SK-N-SH (cell line): ENCODE data around the gene REX1BD. TPM values are rescaled to one million over a fixed set of nuclear protein-coding genes. Genes with fewer than 3 reads are reported as not detected.

Experiments
- CTCF ChIA-PET: fragments of 300-600, 350-600 bp; formaldehyde crosslinking; extraction: SDS; loops from one replicate; lab custom pipeline; 2021; lab: Yijun Ruan, JAX
- POLR2A ChIA-PET: fragments of 350-600 bp; sonication (Branson Sonifier 250); formaldehyde crosslinking; extraction: SDS; loops from one replicate; lab custom pipeline; 2020; ENCODE audit warnings: antibody characterized with exemption, inconsistent platforms; lab: Yijun Ruan, JAX
- DNase-seq: peaks from one replicate; pipeline ENCODE4 v3.0.0; 2012
- H2AFZ ChIP-seq: fragments of 200-600 bp; sonication (generic); 2 replicates; pipeline ENCODE4 v1.8.1; 2016; ENCODE audit warnings: antibody characterized with exemption, mild to moderate bottlenecking, low read depth
- H3F3A ChIP-seq: fragments of 200-600 bp; sonication (generic); replicated peaks from 2 replicates; pipeline ENCODE3; 2016; ENCODE audit warnings: antibody characterized with exemption, mild to moderate bottlenecking; ENCODE audit not compliant: insufficient read depth
- H3K27ac ChIP-seq, 2 experiments: fragments of 200-500 bp in 1 of 2; fragments of 200-600 bp in 1 of 2; sonication (Bioruptor generic) in 1 of 2; sonication (generic), shearing (Covaris generic) in 1 of 2; 2 replicates each; pipeline versions ENCODE4 v1.5.1 to v1.6.1; 2014 to 2016; ENCODE audit warnings: low read depth in 2 of 2, inconsistent platforms in 1 of 2, low read length in 1 of 2, mild to moderate bottlenecking in 1 of 2, mixed read lengths in 1 of 2
- H3K27me3 ChIP-seq: fragments of 200-600 bp; sonication (generic), shearing (Covaris generic); 2 replicates; pipeline ENCODE4 v1.6.1; 2016; ENCODE audit warnings: mixed run types; ENCODE audit not compliant: insufficient read depth
- H3K36me3 ChIP-seq, 2 experiments: fragments of 200-500 bp in 1 of 2; fragments of 200-600 bp in 1 of 2; sonication (Bioruptor generic) in 1 of 2; sonication (generic) in 1 of 2; replicated peaks in 1 of 2; 2 replicates each; pipeline versions ENCODE3 to v1.5.1; 2014 to 2016; ENCODE audit warnings: low read length in 1 of 2, mild to moderate bottlenecking in 1 of 2; ENCODE audit not compliant: insufficient read depth in 2 of 2, control insufficient read depth in 1 of 2
- H3K4me1 ChIP-seq, 2 experiments: fragments of 200-500 bp in 1 of 2; fragments of 200-600 bp in 1 of 2; sonication (Bioruptor generic) in 1 of 2; sonication (generic), shearing (Covaris generic) in 1 of 2; 2 replicates each; pipeline versions ENCODE4 v1.5.1 to v1.6.1; 2014 to 2016; ENCODE audit warnings: low read depth in 1 of 2, low read length in 1 of 2, mixed run types in 1 of 2; ENCODE audit not compliant: insufficient read depth in 2 of 2, control insufficient read depth in 1 of 2
- H3K4me2 ChIP-seq: fragments of 200-600 bp; sonication (generic), shearing (Covaris generic); 2 replicates; pipeline ENCODE4 v1.6.1; 2017; ENCODE audit warnings: mixed run types
- H3K4me3 ChIP-seq, 2 experiments: fragments of 200-500 bp in 1 of 2; fragments of 200-600 bp in 1 of 2; sonication (Bioruptor generic) in 1 of 2; sonication (generic), shearing (Covaris generic) in 1 of 2; 2 replicates each; pipeline versions ENCODE4 v1.5.1 to v1.8.1; 2014 to 2016; ENCODE audit warnings: low read depth in 2 of 2, inconsistent platforms in 1 of 2, low read length in 1 of 2, mild to moderate bottlenecking in 1 of 2, mixed read lengths in 1 of 2, moderate library complexity in 1 of 2
- H3K79me2 ChIP-seq: fragments of 200-600 bp; sonication (generic); 2 replicates; pipeline ENCODE4 v1.8.1; 2017; ENCODE audit warnings: mild to moderate bottlenecking; ENCODE audit not compliant: insufficient read depth
- H3K9ac ChIP-seq: fragments of 200-600 bp; sonication (generic); 2 replicates; pipeline ENCODE4 v1.6.1; 2017; ENCODE audit warnings: mixed run types
- H3K9me2 ChIP-seq: fragments of 200-600 bp; sonication (generic); 2 replicates; pipeline ENCODE4 v1.6.1; 2017; ENCODE audit warnings: mixed run types
- H3K9me3 ChIP-seq: fragments of 200-600 bp; sonication (generic); 2 replicates; pipeline ENCODE4 v1.6.1; 2017; ENCODE audit warnings: mixed run types, mild to moderate bottlenecking, moderate library complexity
- H4K20me1 ChIP-seq: fragments of 200-600 bp; sonication (generic); 2 replicates; pipeline ENCODE4 v1.6.1; 2017; ENCODE audit warnings: mild to moderate bottlenecking, mixed run types; ENCODE audit not compliant: insufficient read depth
- FOXM1 ChIP-seq: IDR thresholded peaks from 2 replicates; pipeline ENCODE4 v1.4.0; 2012; ENCODE audit warnings: low read depth, mild to moderate bottlenecking
- GATA2 ChIP-seq: sonication (generic); formaldehyde crosslinking; IDR thresholded peaks from 2 replicates; pipeline ENCODE4 v1.5.0; 2020; ENCODE audit warnings: mild to moderate bottlenecking, missing genetic modification reagents
- MEF2A ChIP-seq: IDR thresholded peaks from 2 replicates; pipeline ENCODE4 v1.4.0; 2012; ENCODE audit warnings: low read depth, borderline replicate concordance
- MXI1 ChIP-seq: IDR thresholded peaks from 2 replicates; pipeline ENCODE4 v1.6.1; 2012; ENCODE audit warnings: mild to moderate bottlenecking, low read depth, low read length, improper control_type of control experiment
- NRF1 ChIP-seq: IDR thresholded peaks from 2 replicates; pipeline ENCODE4 v1.6.1; 2012; ENCODE audit warnings: low read depth, mild to moderate bottlenecking, low read length
- PBX3 ChIP-seq: IDR thresholded peaks from 2 replicates; pipeline ENCODE4; 2012
- POLR2AphosphoS5 ChIP-seq: IDR thresholded peaks from 2 replicates; pipeline ENCODE4 v1.6.1; 2012; ENCODE audit warnings: low read depth, low read length
- RAD21 ChIP-seq: IDR thresholded peaks from 2 replicates; pipeline ENCODE4 v1.6.1; 2012; ENCODE audit warnings: mild to moderate bottlenecking, low read length
- REST ChIP-seq: IDR thresholded peaks from 2 replicates; pipeline ENCODE4 v1.6.1; 2012; ENCODE audit warnings: mild to moderate bottlenecking, low read depth, low read length, moderate library complexity
- USF1 ChIP-seq: IDR thresholded peaks from 2 replicates; pipeline ENCODE4 v1.4.0; 2012; ENCODE audit warnings: low read depth, borderline replicate concordance
- USF2 ChIP-seq: fragments of 150-350 bp; IDR thresholded peaks from 2 replicates; pipeline ENCODE4 v1.6.1; 2017; ENCODE audit warnings: antibody characterized with exemption, low read length, low read depth, borderline replicate concordance
- ZBTB33 ChIP-seq: IDR thresholded peaks from 2 replicates; pipeline ENCODE4 v1.4.0; 2012; ENCODE audit warnings: low read depth, borderline replicate concordance
- WGBS: methylation state at CpG from one replicate; pipeline ENCODE4 v1.1.6; 2017; ENCODE audit warnings: low lambda C conversion rate; 5-methylcytosine and 5-hydroxymethylcytosine counted together
- polyA plus RNA-seq, 3 experiments: library from polyadenylated mRNA; depleted of rRNA; stranded (reverse); fragments of >200 nt; gene quantifications; 2 replicates each; pipeline ENCODE4 v1.2.3, GENCODE V29; 2012

The REX1BD gene
- polyA plus RNA-seq, 1 of the 3 experiments (the other 2 are of a cell fraction), result 159 TPM

- no peak overlapping the region for H3K9ac ChIP-seq
- peaks cover 15 to 17% of the 10 kb centered on the region in 2 experiments for H3K36me3 ChIP-seq
- 63% methylated on average over 3 of the region's 7 CpGs for WGBS
- POLR2A ChIA-PET, result no interaction called here
- CTCF ChIA-PET, result interaction anchor here (1.5 to 2.4 kb wide), 3 partner anchors 9 to 118 kb away, joined by 4 to 8 read pairs (median 6); partner anchors contain the start of gene REX1BD
- H3K4me3 ChIP-seq, result no peak overlapping the region
- H4K20me1 ChIP-seq, result peaks cover 4% of the 10 kb centered on the region; the same call in 1 of the 2 replicates
- DNase-seq, result no peak
- H3K9me3 ChIP-seq, result no peaks in the 10 kb centered on the region
- no peaks in the 10 kb centered on the region for H3K9me2 ChIP-seq
- H3F3A ChIP-seq, result peaks cover 26% of the 10 kb centered on the region
- no peak overlapping the region for H3K4me2 ChIP-seq
- H3K4me1 ChIP-seq, result no peaks in the 10 kb centered on the region
- TF ChIP-seq GATA2 (CRISPR knock-in tag) (no peak), NRF1 (no peak), ZBTB33 (no peak), PBX3 (no peak), REST (no peak), MEF2A (no peak), FOXM1 (no peak), POLR2AphosphoS5 (no peak), MXI1 (no peak), USF2 (no peak), USF1 (no peak), RAD21 (no peak)
- TF ChIP-seq, all 33 proteins: peak for 0
- Histone ChIP-seq H3K27me3 (no peaks in the 10 kb centered on the region), H2AFZ (no peak overlapping the region), H3K79me2 (no peaks in the 10 kb centered on the region), H3K27ac (no peak overlapping the region)
These were observed 8.3 kb upstream of the REX1BD start for GRCh38 chr19:18580311-18580710.
